H9 (cell line): ENCODE measurements around the gene DNM2. TPM values are rescaled to one million over a fixed set of nuclear protein-coding genes. Genes with fewer than 3 reads are reported as not detected.

ENCODE experiments used
- DNase-seq: peaks from one replicate; pipeline ENCODE4 v3.0.0-alpha.2; 2017
- H2AFZ ChIP-seq: one replicate; pipeline ENCODE4 v1.6.1; 2013; ENCODE audit warnings: mild to moderate bottlenecking, low read length, control low read depth, moderate library complexity
- H2AK5ac ChIP-seq: 2 replicates; pipeline ENCODE4 v1.6.1; 2013; ENCODE audit warnings: low read length, control low read depth, mixed read lengths; ENCODE audit not compliant: insufficient read length
- H2BK120ac ChIP-seq: one replicate; pipeline ENCODE4 v1.6.1; 2013; ENCODE audit warnings: low read depth, mild to moderate bottlenecking, low read length, control low read depth, inconsistent platforms; ENCODE audit not compliant: poor library complexity, severe bottlenecking
- H2BK12ac ChIP-seq: 2 replicates; pipeline ENCODE4 v1.6.1; 2013; ENCODE audit warnings: low read length, control low read depth, mixed read lengths, low read depth; ENCODE audit not compliant: insufficient read length
- H2BK15ac ChIP-seq: 2 replicates; pipeline ENCODE4 v1.6.1; 2013; ENCODE audit warnings: low read depth, low read length, control low read depth
- H2BK20ac ChIP-seq: one replicate; pipeline ENCODE4 v1.6.1; 2013; ENCODE audit warnings: low read depth, mild to moderate bottlenecking, low read length, control low read depth, inconsistent platforms; ENCODE audit not compliant: poor library complexity, severe bottlenecking
- H2BK5ac ChIP-seq: 2 replicates; pipeline ENCODE4 v1.6.1; 2013; ENCODE audit warnings: low read length, control low read depth, mixed read lengths; ENCODE audit not compliant: insufficient read length
- H3K14ac ChIP-seq: 2 replicates; pipeline ENCODE4 v1.6.1; 2013; ENCODE audit warnings: low read length, control low read depth; ENCODE audit not compliant: insufficient read depth
- H3K18ac ChIP-seq: 2 replicates; pipeline ENCODE4 v1.6.1; 2013; ENCODE audit warnings: low read depth, mild to moderate bottlenecking, mixed read lengths, low read length, control low read depth; ENCODE audit not compliant: insufficient read length
- H3K23ac ChIP-seq: 2 replicates; pipeline ENCODE4 v1.6.1; 2013; ENCODE audit warnings: low read length, control low read depth, mixed read lengths, low read depth; ENCODE audit not compliant: insufficient read length
- H3K23me2 ChIP-seq: 2 replicates; pipeline ENCODE4 v1.6.1; 2013; ENCODE audit warnings: low read depth, mild to moderate bottlenecking, mixed read lengths, low read length, control low read depth; ENCODE audit not compliant: insufficient read length, poor library complexity, severe bottlenecking
- H3K27ac ChIP-seq: 2 replicates; pipeline ENCODE4 v1.5.1; 2013; ENCODE audit warnings: low read length, control low read depth, mixed read lengths, low read depth; ENCODE audit not compliant: insufficient read length
- H3K27me3 ChIP-seq: 2 replicates; pipeline ENCODE4 v1.6.1; 2013; ENCODE audit warnings: low read length, control low read depth, inconsistent platforms; ENCODE audit not compliant: insufficient read depth
- H3K4ac ChIP-seq: 2 replicates; pipeline ENCODE4 v1.6.1; 2013; ENCODE audit warnings: low read depth, mild to moderate bottlenecking, control low read depth, inconsistent platforms, low read length, moderate library complexity
- H3K4me1 ChIP-seq: 2 replicates; pipeline ENCODE4 v1.6.1; 2013; ENCODE audit warnings: low read length, control low read depth, inconsistent platforms; ENCODE audit not compliant: insufficient read depth
- H3K4me2 ChIP-seq: 2 replicates; pipeline ENCODE4 v1.6.1; 2013; ENCODE audit warnings: low read length, control low read depth, mixed read lengths; ENCODE audit not compliant: insufficient read length, insufficient read depth
- H3K56ac ChIP-seq: 2 replicates; pipeline ENCODE4 v1.6.1; 2013; ENCODE audit warnings: low read depth, mild to moderate bottlenecking, mixed read lengths, low read length, control low read depth; ENCODE audit not compliant: insufficient read length
- H3K79me1 ChIP-seq: 2 replicates; pipeline ENCODE4 v1.6.1; 2013; ENCODE audit warnings: low read depth, mild to moderate bottlenecking, moderate library complexity, low read length, control low read depth, inconsistent platforms; ENCODE audit not compliant: insufficient read depth, poor library complexity, severe bottlenecking
- H3K79me2 ChIP-seq: 2 replicates; pipeline ENCODE4 v1.6.1; 2013; ENCODE audit warnings: low read length, control low read depth, inconsistent platforms; ENCODE audit not compliant: insufficient read depth
- H3K9ac ChIP-seq: 2 replicates; pipeline ENCODE4 v1.6.1; 2013; ENCODE audit warnings: low read length, control low read depth, mixed read lengths; ENCODE audit not compliant: insufficient read length; ENCODE audit errors: extremely low read depth
- H3K9me3 ChIP-seq: one replicate; pipeline ENCODE4 v1.6.1; 2013; ENCODE audit warnings: low read depth, low read length, inconsistent platforms; ENCODE audit not compliant: control insufficient read depth
- H3T11ph ChIP-seq: one replicate; pipeline ENCODE4 v1.6.1; 2013; ENCODE audit warnings: mild to moderate bottlenecking, low read length, control low read depth, inconsistent platforms
- H4K20me1 ChIP-seq: one replicate; pipeline ENCODE4 v1.6.1; 2013; ENCODE audit not compliant: control insufficient read depth, insufficient read length, insufficient read depth
- H4K5ac ChIP-seq: 2 replicates; pipeline ENCODE4 v1.6.1; 2013; ENCODE audit warnings: low read depth, mild to moderate bottlenecking, mixed read lengths, low read length, control low read depth; ENCODE audit not compliant: insufficient read length
- H4K8ac ChIP-seq: replicated peaks from 2 replicates; pipeline ENCODE4 v1.6.1; 2013; ENCODE audit warnings: low read length, control low read depth, mixed read lengths, low read depth; ENCODE audit not compliant: insufficient read length
- H4K91ac ChIP-seq: 2 replicates; pipeline ENCODE4 v1.6.1; 2013; ENCODE audit warnings: low read depth, mild to moderate bottlenecking, moderate library complexity, mixed read lengths, low read length, control low read depth; ENCODE audit not compliant: insufficient read length
- H3K27ac Mint-ChIP-seq, 3 experiments: 2 replicates in 2 of 3; 3 replicates in 1 of 3; pipeline ENCODE4 v1.8.0; 2020 to 2021; ENCODE audit warnings: mixed read lengths in 3 of 3, mild to moderate bottlenecking in 1 of 3, moderate library complexity in 1 of 3
- H3K27me3 Mint-ChIP-seq: 2 replicates; pipeline ENCODE4 v1.8.0; 2021; ENCODE audit warnings: low read depth, mild to moderate bottlenecking, moderate library complexity, mixed read lengths
- H3K36me3 Mint-ChIP-seq, 3 experiments: 2 replicates in 2 of 3; 3 replicates in 1 of 3; pipeline ENCODE4 v1.8.0; 2020 to 2021; ENCODE audit warnings: low read depth in 3 of 3, mixed read lengths in 3 of 3; ENCODE audit not compliant: insufficient read depth in 1 of 3
- H3K4me1 Mint-ChIP-seq, 2 experiments: 2 replicates each; pipeline ENCODE4 v1.8.0; 2020; ENCODE audit warnings: mixed read lengths in 2 of 2
- H3K4me3 Mint-ChIP-seq, 2 experiments: 2 replicates in 1 of 2; 3 replicates in 1 of 2; pipeline ENCODE4 v1.8.0; 2020 to 2021; ENCODE audit warnings: mild to moderate bottlenecking in 2 of 2, mixed read lengths in 2 of 2, moderate library complexity in 1 of 2
- H3K9me3 Mint-ChIP-seq, 2 experiments: 2 replicates in 1 of 2; 3 replicates in 1 of 2; pipeline ENCODE4 v1.8.0; 2020; ENCODE audit warnings: mild to moderate bottlenecking in 2 of 2, mixed read lengths in 2 of 2, moderate library complexity in 1 of 2
- CTCF ChIP-seq: fragments of 200-600 bp; sonication (generic); conservative IDR thresholded peaks from 3 replicates; pipeline ENCODE4 v1.8.0; 2021; ENCODE audit warnings: antibody characterized with exemption, mild to moderate bottlenecking
- WGBS: extraction: QIAGEN DNeasy Blood & Tissue Kit; methylation state at CpG from one replicate; pipeline ENCODE4 v1.1.7; 2013; ENCODE audit warnings: missing lambda C conversion rate, low lambda C conversion rate, mixed read lengths; ENCODE audit not compliant: insufficient read length; ENCODE audit errors: extremely low coverage; 5-methylcytosine and 5-hydroxymethylcytosine counted together
- total RNA-seq: library from RNA; stranded (reverse); gene quantifications from 2 replicates; pipeline ENCODE4 v1.2.1, GENCODE V29; 2021

DNM2 gene
- total RNA-seq, 1 experiment from 2014 or later = 152 TPM

GRCh38 chr19:10679743-10680142 lies 38.1 kb upstream of the DNM2 start:
- DNase-seq = no peak
- H2AK5ac ChIP-seq = no peak overlapping the region
- Mint-ChIP-seq H3K9me3 (no peaks in the 10 kb centered on the region), H3K27me3 (no peaks in the 10 kb centered on the region; the same call in 1 of the 2 replicates), H3K4me1 (no peaks in the 10 kb centered on the region), H3K4me3 (no peak overlapping the region), H3K27ac (no peak overlapping the region), H3K36me3 (peaks cover 68 to 100% (median 97%) of the 10 kb centered on the region in 3 experiments)
- H3K18ac ChIP-seq = no peak overlapping the region
- no peaks in the 10 kb centered on the region for H3K23me2 ChIP-seq
- H4K5ac ChIP-seq = no peak overlapping the region
- no peak overlapping the region for H3K56ac ChIP-seq
- H3K4me2 ChIP-seq = no peak overlapping the region
- no peak overlapping the region for H2AFZ ChIP-seq
- peaks cover 5% of the 10 kb centered on the region; the same call in 1 of the 2 replicates for H3K79me2 ChIP-seq
- peak overlapping the region; percentile 63 for H4K8ac ChIP-seq
- H3K23ac ChIP-seq = no peak overlapping the region
- H4K20me1 ChIP-seq = peaks cover 3% of the 10 kb centered on the region
- H3K27me3 ChIP-seq = no peaks in the 10 kb centered on the region
- no peak overlapping the region for H2BK120ac ChIP-seq
- H3K4ac ChIP-seq = no peak overlapping the region
- no peak overlapping the region for H4K91ac ChIP-seq
- H3K9ac ChIP-seq = no peak overlapping the region
- H3T11ph ChIP-seq = no peak overlapping the region
- WGBS = no CpG with 5 or more reads among the region's 18 CpGs
- H2BK15ac ChIP-seq = no peak overlapping the region
- H2BK20ac ChIP-seq = no peak overlapping the region
- no peak overlapping the region for H3K27ac ChIP-seq
- H2BK5ac ChIP-seq = no peak overlapping the region
- no peak overlapping the region for H3K14ac ChIP-seq
- TF ChIP-seq CTCF = no peak
- H2BK12ac ChIP-seq = no peak overlapping the region
- peaks cover 11% of the 10 kb centered on the region for H3K79me1 ChIP-seq
- H3K9me3 ChIP-seq = no peaks in the 10 kb centered on the region
- H3K4me1 ChIP-seq = no peaks in the 10 kb centered on the region
